ENCODE data around the gene PAX2.

The PAX2 gene

GRCh38 chr10:100790761-100791208 is 45.4 kb downstream of the PAX2 start:
- DNase-seq (ENCODE audit: low read depth, low spot score), result no peak

GRCh38 chr10:100791369-100792058 is 46.1 kb downstream of the PAX2 start:
- DNase-seq (ENCODE audit: low read depth, low spot score), result no peak

- no peak for DNase-seq (ENCODE audit: low read depth, low spot score)
Observed at GRCh38 chr10:100792574-100792973, 47.2 kb downstream of the PAX2 start.

GRCh38 chr10:100793055-100793454 is 47.7 kb downstream of the PAX2 start:
- no peak for DNase-seq (ENCODE audit: low read depth, low spot score)

GRCh38 chr10:100799881-100800280 is 54.5 kb downstream of the PAX2 start:
- no peak for DNase-seq (ENCODE audit: low read depth, low spot score)

- no peak for DNase-seq (ENCODE audit: low read depth, low spot score)
Observed at GRCh38 chr10:100800931-100801330, 55.5 kb downstream of the PAX2 start.

GRCh38 chr10:100802196-100802595 is 56.8 kb downstream of the PAX2 start:
- DNase-seq (ENCODE audit: low read depth, low spot score), result no peak

- no peak for DNase-seq (ENCODE audit: low read depth, low spot score)
Observed at GRCh38 chr10:100802607-100803006, 57.2 kb downstream of the PAX2 start.

- no peak for DNase-seq (ENCODE audit: low read depth, low spot score)
Observed at GRCh38 chr10:100803492-100803891, 58.1 kb downstream of the PAX2 start.

GRCh38 chr10:100803908-100804307 is 58.5 kb downstream of the PAX2 start:
- DNase-seq (ENCODE audit: low read depth, low spot score), result no peak

- DNase-seq (ENCODE audit: low read depth, low spot score), result no peak
Observed at GRCh38 chr10:100805543-100806355, 60.4 kb downstream of the PAX2 start.

GRCh38 chr10:100806356-100806645 is 60.9 kb downstream of the PAX2 start:
- no peak for DNase-seq (ENCODE audit: low read depth, low spot score)

GRCh38 chr10:100807241-100807951 is 62.0 kb downstream of the PAX2 start:
- DNase-seq (ENCODE audit: low read depth, low spot score), result no peak

- DNase-seq (ENCODE audit: low read depth, low spot score), result no peak
Observed at GRCh38 chr10:100808876-100809275, 63.5 kb downstream of the PAX2 start.

GRCh38 chr10:100810091-100810834 is 64.9 kb downstream of the PAX2 start:
- DNase-seq (ENCODE audit: low read depth, low spot score), result no peak

- no peak for DNase-seq (ENCODE audit: low read depth, low spot score)
Observed at GRCh38 chr10:100810835-100811116, 65.4 kb downstream of the PAX2 start.

- DNase-seq (ENCODE audit: low read depth, low spot score), result no peak
Observed at GRCh38 chr10:100811261-100811660, 65.9 kb downstream of the PAX2 start.

- DNase-seq (ENCODE audit: low read depth, low spot score), result no peak
Observed at GRCh38 chr10:100811752-100812750, 66.7 kb downstream of the PAX2 start.

GRCh38 chr10:100812978-100813377 is 67.6 kb downstream of the PAX2 start:
- no peak for DNase-seq (ENCODE audit: low read depth, low spot score)

- no peak for DNase-seq (ENCODE audit: low read depth, low spot score)
Observed at GRCh38 chr10:100814751-100815474, 69.5 kb downstream of the PAX2 start.
